Smooth muscle cell (in vitro differentiated cells): ENCODE measurements around the gene MRGPRF. TPM values are rescaled to one million over a fixed set of nuclear protein-coding genes. Genes with fewer than 3 reads are reported as not detected.

Experiments
- DNase-seq: peaks from one replicate; lab custom pipeline; 2025; ENCODE audit not compliant: unreplicated experiment; lab: John Stamatoyannopoulos, UW
- H2AFZ ChIP-seq: fragments of 200-600 bp; sonication (generic); 2 replicates; pipeline ENCODE4 v1.6.0; 2016; ENCODE audit warnings: antibody characterized with exemption, low read depth, mild to moderate bottlenecking
- H3F3A ChIP-seq: fragments of 200-600 bp; sonication (generic); 2 replicates; pipeline ENCODE4 v1.6.0; 2017; ENCODE audit warnings: antibody characterized with exemption, low read depth
- H3K27ac ChIP-seq: fragments of 200-600 bp; sonication (generic); 2 replicates; pipeline ENCODE4 v1.5.1; 2016; ENCODE audit warnings: low read depth, mild to moderate bottlenecking
- H3K27me3 ChIP-seq: fragments of 200-600 bp; sonication (generic); 2 replicates; pipeline ENCODE4 v1.6.1; 2016; ENCODE audit warnings: low read depth, mild to moderate bottlenecking
- H3K36me3 ChIP-seq: fragments of 200-600 bp; sonication (generic); 2 replicates; pipeline ENCODE4 v1.5.1; 2016; ENCODE audit warnings: low read depth
- H3K4me1 ChIP-seq: fragments of 200-600 bp; sonication (generic); 2 replicates; pipeline ENCODE4 v1.5.1; 2016; ENCODE audit warnings: low read depth
- H3K4me2 ChIP-seq: fragments of 200-600 bp; sonication (generic); 2 replicates; pipeline ENCODE4 v1.6.0; 2016; ENCODE audit warnings: mild to moderate bottlenecking
- H3K4me3 ChIP-seq: fragments of 200-600 bp; sonication (generic); 2 replicates; pipeline ENCODE4 v1.5.1; 2016; ENCODE audit warnings: mild to moderate bottlenecking
- H3K79me2 ChIP-seq: fragments of 200-600 bp; sonication (generic); 2 replicates; pipeline ENCODE4 v1.6.0; 2016; ENCODE audit warnings: low read depth, mild to moderate bottlenecking
- H3K9ac ChIP-seq: fragments of 200-600 bp; sonication (generic); 2 replicates; pipeline ENCODE4 v1.6.0; 2016; ENCODE audit warnings: low read depth
- H3K9me3 ChIP-seq: fragments of 200-600 bp; sonication (generic); replicated peaks from 2 replicates; pipeline ENCODE4 v1.5.1; 2016; ENCODE audit warnings: low read depth
- H4K20me1 ChIP-seq: fragments of 200-600 bp; sonication (generic); 2 replicates; pipeline ENCODE4 v1.6.0; 2016; ENCODE audit warnings: low read depth
- CTCF ChIP-seq: fragments of 200-600 bp; sonication (generic); IDR thresholded peaks from 2 replicates; pipeline ENCODE4 v1.5.1; 2017; ENCODE audit warnings: borderline replicate concordance, mild to moderate bottlenecking, antibody characterized with exemption; ENCODE audit not compliant: insufficient read depth, poor library complexity, severe bottlenecking
- WGBS: methylation state at CpG from one replicate; pipeline ENCODE4 v1.1.7; 2016; ENCODE audit warnings: low lambda C conversion rate; 5-methylcytosine and 5-hydroxymethylcytosine counted together
- polyA plus RNA-seq: library from polyadenylated mRNA; unstranded; fragments of >200 nt; fragmentation: Nextera tagmentation; extraction: Ambion mirVana; gene quantifications from 2 replicates; pipeline ENCODE4 v1.2.1, GENCODE V29; 2016
- total RNA-seq: library from RNA; depleted of rRNA; stranded (reverse); fragments of >200 nt; gene quantifications from 2 replicates; pipeline ENCODE4 v1.2.3, GENCODE V29; 2014

The MRGPRF gene
- total and polyA plus RNA-seq, 2 experiments from 2014 or later: 6.7 to 17.2 TPM

DNA sequence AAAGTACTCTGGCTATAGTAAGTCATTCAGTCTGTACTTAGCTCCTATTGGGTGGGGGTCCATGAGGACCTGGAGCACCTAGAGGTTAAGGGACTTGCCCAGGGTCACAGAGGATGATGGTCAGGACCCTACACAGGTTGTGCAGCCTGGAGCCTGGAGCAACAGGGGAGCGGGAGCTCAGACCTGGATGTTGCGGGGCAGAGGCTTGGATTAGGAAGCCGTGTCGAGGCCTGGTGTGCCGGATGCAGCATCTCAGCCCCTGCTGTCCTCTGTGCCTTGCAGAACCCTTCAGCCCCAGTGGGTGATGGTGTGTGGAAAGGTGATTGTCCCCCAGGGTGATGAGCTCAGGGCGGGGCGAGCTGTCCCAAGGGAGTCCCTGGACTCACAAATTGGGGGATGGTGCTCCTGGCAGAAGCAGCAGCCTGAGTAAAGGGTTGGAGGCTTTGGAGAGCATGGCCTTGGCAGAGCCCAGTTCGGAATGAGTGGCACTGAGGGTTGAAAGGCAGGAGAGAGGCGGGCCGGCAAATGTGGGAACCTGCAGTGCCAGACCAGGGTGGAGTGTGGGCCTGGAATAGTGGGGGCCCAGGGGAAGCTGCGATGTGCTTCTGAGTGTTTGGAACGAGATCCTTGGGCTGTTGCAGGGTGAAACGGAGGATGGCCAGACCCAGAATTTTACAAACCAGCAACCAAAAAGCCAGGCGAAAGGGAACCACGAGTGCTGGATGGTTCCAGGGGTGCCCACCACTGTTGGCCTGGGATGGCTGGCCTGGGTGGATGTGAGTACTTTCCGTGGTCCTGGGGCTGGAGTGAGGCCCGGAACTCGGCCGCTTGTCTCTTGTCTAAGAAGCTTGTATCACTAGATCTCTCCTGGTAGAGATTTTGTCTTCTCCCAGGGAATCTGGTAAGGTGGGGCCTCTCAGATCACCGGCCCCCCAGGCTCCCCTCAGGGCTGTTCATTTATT lies 38.6 kb upstream of the MRGPRF start:
- WGBS: 95% methylated on average over 20 of the region's 20 CpGs
- Histone ChIP-seq H3K27ac (no peak overlapping the region), H3K79me2 (peaks cover 29% of the 10 kb centered on the region), H4K20me1 (peaks cover 55% of the 10 kb centered on the region), H3K27me3 (no peaks in the 10 kb centered on the region), H3K9me3 (no peaks in the 10 kb centered on the region), H3K4me1 (peaks cover 5% of the 10 kb centered on the region), H2AFZ (no peak overlapping the region), H3K9ac (no peak overlapping the region), H3K4me2 (no peak overlapping the region), H3K4me3 (no peak overlapping the region), H3F3A (peaks cover 6% of the 10 kb centered on the region), H3K36me3 (no peaks in the 10 kb centered on the region)
- TF ChIP-seq CTCF: no peak
- no peak for DNase-seq

DNA sequence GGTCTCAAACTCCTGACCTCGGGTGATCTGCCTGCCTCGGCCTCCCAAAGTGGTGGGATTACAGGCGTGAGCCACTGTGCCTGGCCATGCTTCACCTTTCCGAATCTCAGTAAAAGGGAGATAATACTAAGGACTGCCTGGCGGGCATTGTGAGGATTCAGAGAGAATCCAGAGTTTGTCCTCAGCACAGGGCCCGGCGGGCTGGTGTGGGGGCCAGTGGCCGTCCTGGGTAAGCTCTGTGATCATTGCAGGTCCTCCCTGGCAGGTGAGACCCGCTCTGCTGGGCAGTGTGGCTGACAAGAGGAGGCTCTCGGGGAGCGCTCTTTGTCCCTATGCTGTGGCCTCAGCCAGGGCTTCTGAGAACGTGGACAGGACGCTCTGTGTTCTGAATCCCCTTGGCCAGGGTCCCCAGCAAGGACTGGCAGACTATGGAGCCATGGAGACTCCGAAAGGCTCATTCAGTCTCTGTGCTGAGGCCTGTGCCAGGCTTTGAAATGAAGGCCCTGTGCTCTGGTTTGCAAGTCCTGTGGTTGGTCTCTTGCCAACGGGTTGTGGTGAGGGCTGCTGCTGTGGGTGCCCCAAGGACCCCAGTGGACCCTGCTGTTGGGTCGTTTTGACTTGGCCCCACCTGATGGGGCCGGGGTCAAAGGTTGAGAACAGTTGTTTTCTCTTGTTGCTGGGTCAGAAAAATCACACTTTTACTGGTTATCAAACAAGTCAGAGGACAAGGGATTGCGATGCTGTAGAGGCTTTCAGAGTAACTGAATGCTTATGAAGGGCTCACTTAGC lies 37.7 kb upstream of the MRGPRF start:
- H3K36me3 ChIP-seq: no peaks in the 10 kb centered on the region
- H3K4me2 ChIP-seq: no peak overlapping the region
- TF ChIP-seq CTCF: no peak
- H3K9ac ChIP-seq: no peak overlapping the region
- H4K20me1 ChIP-seq: peaks cover 47% of the 10 kb centered on the region
- no peak for DNase-seq
- H3K27ac ChIP-seq: no peak overlapping the region
- H3K79me2 ChIP-seq: peaks cover 29% of the 10 kb centered on the region
- peaks cover 6% of the 10 kb centered on the region for H3F3A ChIP-seq
- H3K4me1 ChIP-seq: peaks cover 5% of the 10 kb centered on the region
- H3K27me3 ChIP-seq: no peaks in the 10 kb centered on the region
- 93% methylated on average over 18 of the region's 18 CpGs for WGBS
- no peak overlapping the region for H3K4me3 ChIP-seq
- H3K9me3 ChIP-seq: no peaks in the 10 kb centered on the region
- no peak overlapping the region for H2AFZ ChIP-seq

- no peaks in the 10 kb centered on the region for H3K36me3 ChIP-seq
- WGBS: 28% methylated on average over 9 of the region's 15 CpGs
- peaks cover 10% of the 10 kb centered on the region for H3K4me1 ChIP-seq
- H2AFZ ChIP-seq: peak overlapping the region; percentile 87
- peaks cover 36% of the 10 kb centered on the region for H4K20me1 ChIP-seq
- no peaks in the 10 kb centered on the region for H3K9me3 ChIP-seq
- peak overlapping the region; percentile 88 for H3K9ac ChIP-seq
- H3K27ac ChIP-seq: no peak overlapping the region
- H3K4me3 ChIP-seq: peak overlapping the region; percentile 79
- peaks cover 11% of the 10 kb centered on the region for H3F3A ChIP-seq
- peaks cover 29% of the 10 kb centered on the region for H3K79me2 ChIP-seq
- no peak for TF ChIP-seq CTCF
- DNase-seq: no peak
- H3K27me3 ChIP-seq: no peaks in the 10 kb centered on the region
- peak overlapping the region; percentile 92 for H3K4me2 ChIP-seq
These were observed 36.4 kb upstream of the MRGPRF start for GRCh38 chr11:69049490-69049867.
